Activated gamma-delta T cell treated with Interleukin-2 at 50 U/mL for 16 hours (primary cell): ENCODE measurements around the gene RAB5IF.
"Not testable (repeated sequence)": the region's sequence is repeated elsewhere in the genome, so short reads cannot be mapped to it uniquely, and the experiment has no call there.

ENCODE experiments used
- DNase-seq: peaks from one replicate; pipeline ENCODE4 v3.0.0-alpha.2; 2020

The RAB5IF gene

GRCh38 chr20:36631646-36632045 is 26.1 kb downstream of the RAB5IF start:
- no peak for DNase-seq

GRCh38 chr20:36632147-36632486 is 26.5 kb downstream of the RAB5IF start:
- no peak for DNase-seq

GRCh38 chr20:36632487-36633284 is 27.1 kb downstream of the RAB5IF start:
- DNase-seq: no peak

- DNase-seq: no peak
Measured at GRCh38 chr20:36633285-36633772, 27.8 kb downstream of the RAB5IF start.

GRCh38 chr20:36634342-36634741 is 28.8 kb downstream of the RAB5IF start:
- no peak for DNase-seq

- not testable (repeated sequence) for DNase-seq
Measured at GRCh38 chr20:36638876-36639400, 33.4 kb downstream of the RAB5IF start.

- no peak for DNase-seq
Measured at GRCh38 chr20:36641506-36641843, 35.9 kb downstream of the RAB5IF start.

GRCh38 chr20:36642136-36642535 is 36.6 kb downstream of the RAB5IF start:
- DNase-seq: no peak

- DNase-seq: peak; percentile 63
Measured at GRCh38 chr20:36644032-36644705, 38.6 kb downstream of the RAB5IF start.

GRCh38 chr20:36644706-36645095 is 39.1 kb downstream of the RAB5IF start:
- peak; percentile 22 for DNase-seq

GRCh38 chr20:36645353-36645752 is 39.8 kb downstream of the RAB5IF start:
- no peak for DNase-seq

GRCh38 chr20:36645998-36646397 is 40.4 kb downstream of the RAB5IF start, which contains the start of gene SLA2:
SLA2 (minus strand) TSS chr20:36646196; CDS start chr20:36641335, 4,861 bp downstream.
- DNase-seq: peak; percentile 70

- no peak for DNase-seq
Measured at GRCh38 chr20:36646678-36647077, 41.1 kb downstream of the RAB5IF start.

- DNase-seq: no peak
Measured at GRCh38 chr20:36647196-36648121, 41.9 kb downstream of the RAB5IF start.

- no peak for DNase-seq
Measured at GRCh38 chr20:36653456-36653855, 47.9 kb downstream of the RAB5IF start.

GRCh38 chr20:36654506-36654905 is 48.9 kb downstream of the RAB5IF start:
- no peak for DNase-seq

- DNase-seq: no peak
Measured at GRCh38 chr20:36655004-36655403, 49.4 kb downstream of the RAB5IF start.

- DNase-seq: no peak
Measured at GRCh38 chr20:36656733-36657132, 51.2 kb downstream of the RAB5IF start.

GRCh38 chr20:36658300-36658699 is 52.7 kb downstream of the RAB5IF start:
- no peak for DNase-seq
